GM20000 (cell line): ENCODE results near the gene OLFM1.
"Not testable (repeated sequence)": the region's sequence is repeated elsewhere in the genome, so short reads cannot be mapped to it uniquely, and the experiment has no call there.

Source experiments
- DNase-seq: peaks from one replicate; pipeline ENCODE4 v3.0.0; 2012; ENCODE audit warnings: low spot score
- CTCF ChIP-seq: IDR thresholded peaks from 2 replicates; pipeline ENCODE4 v1.5.1; 2012; ENCODE audit warnings: mild to moderate bottlenecking, control low read depth; ENCODE audit errors: extremely low read depth, missing control alignments

The OLFM1 gene

GRCh38 chr9:135146766-135147473, 59.5 kb downstream of the OLFM1 start:
- TF ChIP-seq CTCF: no peak
- DNase-seq: no peak

GRCh38 chr9:135147474-135147805, 60.0 kb downstream of the OLFM1 start:
- DNase-seq: no peak
- TF ChIP-seq CTCF: no peak

GRCh38 chr9:135147938-135148337, 60.5 kb downstream of the OLFM1 start:
- DNase-seq: no peak
- TF ChIP-seq CTCF: no peak

- no peak for TF ChIP-seq CTCF
- no peak for DNase-seq
Measured at GRCh38 chr9:135148386-135148785, 60.9 kb downstream of the OLFM1 start.

- DNase-seq: not testable (repeated sequence)
Measured at GRCh38 chr9:135149901-135150300, 62.4 kb downstream of the OLFM1 start.

GRCh38 chr9:135150981-135151380, 63.5 kb downstream of the OLFM1 start:
- DNase-seq: no peak
- TF ChIP-seq CTCF: no peak

- no peak for TF ChIP-seq CTCF
- DNase-seq: no peak
Measured at GRCh38 chr9:135151757-135152613, 64.5 kb downstream of the OLFM1 start.
